ENCODE data around the gene RAB23.

RAB23 gene

GRCh38 chr6:57143690-57144089 is 78.4 kb downstream of the RAB23 start:
- H3K27me3 ChIP-seq (ENCODE audit: control insufficient read depth, insufficient read depth, low read length), result no peaks in the 10 kb centered on the region
- H3K9me3 ChIP-seq (ENCODE audit: control insufficient read depth, insufficient read depth, low read length), result no peaks in the 10 kb centered on the region
- no peak overlapping the region for H3K4me3 ChIP-seq (ENCODE audit: low read depth, low read length)
- no peaks in the 10 kb centered on the region for H3K4me1 ChIP-seq (ENCODE audit: control insufficient read depth, insufficient read depth, low read length)
- no peaks in the 10 kb centered on the region for H3K36me3 ChIP-seq (ENCODE audit: control insufficient read depth, insufficient read depth, low read length)
- H3K9ac ChIP-seq (ENCODE audit: low read depth, low read length), result no peak overlapping the region

GRCh38 chr6:57142178-57142525 is 80.0 kb downstream of the RAB23 start:
- H3K9ac ChIP-seq (ENCODE audit: low read depth, low read length), result no peak overlapping the region
- H3K4me1 ChIP-seq (ENCODE audit: control insufficient read depth, insufficient read depth, low read length), result no peaks in the 10 kb centered on the region
- no peaks in the 10 kb centered on the region for H3K27me3 ChIP-seq (ENCODE audit: control insufficient read depth, insufficient read depth, low read length)
- no peak overlapping the region for H3K4me3 ChIP-seq (ENCODE audit: low read depth, low read length)
- H3K9me3 ChIP-seq (ENCODE audit: control insufficient read depth, insufficient read depth, low read length), result no peaks in the 10 kb centered on the region
- no peaks in the 10 kb centered on the region for H3K36me3 ChIP-seq (ENCODE audit: control insufficient read depth, insufficient read depth, low read length)

- Histone ChIP-seq H3K9me3 (ENCODE audit: control insufficient read depth, insufficient read depth, low read length) (no peaks in the 10 kb centered on the region), H3K9ac (ENCODE audit: low read depth, low read length) (no peak overlapping the region), H3K27me3 (ENCODE audit: control insufficient read depth, insufficient read depth, low read length) (no peaks in the 10 kb centered on the region), H3K36me3 (ENCODE audit: control insufficient read depth, insufficient read depth, low read length) (no peaks in the 10 kb centered on the region), H3K4me1 (ENCODE audit: control insufficient read depth, insufficient read depth, low read length) (no peaks in the 10 kb centered on the region), H3K4me3 (ENCODE audit: low read depth, low read length) (no peak overlapping the region)
Observed at GRCh38 chr6:57141451-57142177, 80.5 kb downstream of the RAB23 start.

- no peaks in the 10 kb centered on the region for H3K27me3 ChIP-seq (ENCODE audit: control insufficient read depth, insufficient read depth, low read length)
- H3K4me3 ChIP-seq (ENCODE audit: low read depth, low read length), result no peak overlapping the region
- no peaks in the 10 kb centered on the region for H3K36me3 ChIP-seq (ENCODE audit: control insufficient read depth, insufficient read depth, low read length)
- no peaks in the 10 kb centered on the region for H3K9me3 ChIP-seq (ENCODE audit: control insufficient read depth, insufficient read depth, low read length)
- no peak overlapping the region for H3K9ac ChIP-seq (ENCODE audit: low read depth, low read length)
- H3K4me1 ChIP-seq (ENCODE audit: control insufficient read depth, insufficient read depth, low read length), result no peaks in the 10 kb centered on the region
Observed at GRCh38 chr6:57138026-57138425, 84.1 kb downstream of the RAB23 start.

- no peaks in the 10 kb centered on the region for H3K36me3 ChIP-seq (ENCODE audit: control insufficient read depth, insufficient read depth, low read length)
- no peak overlapping the region for H3K9ac ChIP-seq (ENCODE audit: low read depth, low read length)
- no peaks in the 10 kb centered on the region for H3K4me1 ChIP-seq (ENCODE audit: control insufficient read depth, insufficient read depth, low read length)
- H3K27me3 ChIP-seq (ENCODE audit: control insufficient read depth, insufficient read depth, low read length), result no peaks in the 10 kb centered on the region
- H3K4me3 ChIP-seq (ENCODE audit: low read depth, low read length), result no peak overlapping the region
- H3K9me3 ChIP-seq (ENCODE audit: control insufficient read depth, insufficient read depth, low read length), result no peaks in the 10 kb centered on the region
Observed at GRCh38 chr6:57137350-57137749, 84.8 kb downstream of the RAB23 start.
